Measurements from ENCODE around the gene EEFSEC. TPM values are rescaled to one million over a fixed set of nuclear protein-coding genes. Genes with fewer than 3 reads are reported as not detected.

EEFSEC gene
- total and polyA plus RNA-seq, 12 donors = 5.5 to 15.6 (median 10.4) TPM

DNA sequence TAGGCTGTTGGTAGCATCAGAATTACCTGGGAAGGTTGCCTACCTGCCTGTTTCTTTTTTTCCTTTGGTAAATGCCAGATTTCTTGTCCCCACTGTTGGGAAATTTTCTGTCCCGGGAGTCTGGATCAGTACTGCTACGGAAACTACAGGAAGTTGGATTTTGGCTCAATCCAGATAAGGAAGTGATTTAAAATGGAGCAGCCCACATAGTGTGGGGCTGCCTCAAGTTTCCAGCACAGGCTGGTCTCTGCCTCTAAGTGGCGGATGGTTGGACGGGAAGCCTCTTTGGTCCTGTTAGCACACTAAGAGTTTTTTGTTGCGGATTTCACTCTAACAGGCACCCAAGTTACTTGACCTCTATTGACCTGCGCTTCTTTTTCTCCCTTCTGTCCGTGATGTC, 54.7 kb downstream of the EEFSEC start:
- H3K9me3 ChIP-seq (replicated peaks in 1 of 3) = no peaks in the 10 kb centered on the region
- no peak overlapping the region for H3K27ac ChIP-seq
- H3K27me3 ChIP-seq = no peaks in the 10 kb centered on the region
- H3K4me3 ChIP-seq = no peak overlapping the region
- no peak for DNase-seq
- 87 to 88% (median 88%) methylated on average over 7 of the region's 7 CpGs for WGBS, 4 donors
- peaks cover 0 to 8% of the 10 kb centered on the region in 2 donors for H3K4me1 ChIP-seq (replicated peaks in 1 of 2)
- intact Hi-C loops (cut with DNase I) = no loop called here
- TF ChIP-seq POLR2A (IDR thresholded peaks at IDR 0.05) = no peak
- no peak for TF ChIP-seq CTCF (IDR thresholded peaks at IDR 0.05)
- H3K36me3 ChIP-seq (replicated peaks in 1 of 2) = no peaks in the 10 kb centered on the region

DNA sequence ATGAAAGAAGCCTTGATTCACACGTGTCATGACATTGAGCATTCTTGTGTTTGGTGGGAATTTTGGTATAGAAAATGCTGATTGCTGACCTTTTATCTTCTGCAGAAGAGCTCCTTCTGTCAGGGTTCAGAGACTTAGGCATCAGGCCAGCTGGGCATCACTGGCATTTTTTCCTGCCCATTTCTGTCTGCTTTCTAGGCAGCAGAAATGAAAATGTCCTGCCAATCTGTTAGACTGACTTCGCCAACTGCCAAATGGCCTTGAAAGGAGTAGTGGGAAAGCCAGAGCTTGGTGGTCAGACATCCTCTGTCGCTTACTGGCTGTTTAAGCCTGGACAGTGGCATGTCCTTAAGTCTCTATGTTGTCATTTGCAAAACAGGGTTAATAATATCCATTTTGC, 57.4 kb downstream of the EEFSEC start:
- H3K4me1 ChIP-seq (replicated peaks in 1 of 2) = peaks cover 0 to 8% of the 10 kb centered on the region in 2 donors
- peak in 1 of 7 donors; percentile 11 for DNase-seq
- no peaks in the 10 kb centered on the region for H3K9me3 ChIP-seq (replicated peaks in 1 of 3)
- no peak overlapping the region for H3K4me3 ChIP-seq
- TF ChIP-seq POLR2A (IDR thresholded peaks at IDR 0.05) (no peak), CTCF (IDR thresholded peaks at IDR 0.05) (no peak)
- no peaks in the 10 kb centered on the region for H3K36me3 ChIP-seq (replicated peaks in 1 of 2)
- 34 to 53% (median 46%) methylated on average over 3 of the region's 3 CpGs for WGBS, 4 donors
- H3K27me3 ChIP-seq = no peaks in the 10 kb centered on the region
- no peak overlapping the region for H3K27ac ChIP-seq
- intact Hi-C loops (cut with DNase I) = no loop called here

DNA sequence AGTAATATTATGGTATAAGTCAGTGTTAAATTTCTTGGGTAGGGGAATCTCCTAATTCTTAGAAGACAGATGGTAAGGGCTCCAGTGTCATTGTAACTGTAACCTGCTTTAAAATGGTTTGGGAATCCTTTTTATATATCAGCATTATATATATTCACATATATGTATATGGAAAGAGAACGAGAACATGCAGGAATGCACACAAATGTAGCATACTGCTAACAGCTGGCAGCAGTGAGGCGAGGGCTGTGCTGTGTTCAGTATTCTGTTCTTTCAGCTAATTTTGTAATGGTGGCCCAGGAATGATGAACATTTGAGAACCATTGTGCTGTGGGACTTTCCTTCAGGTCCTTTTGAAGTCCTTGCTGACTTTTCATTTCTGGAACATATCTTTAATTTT, 60.8 kb downstream of the EEFSEC start:
- no peaks in the 10 kb centered on the region for H3K36me3 ChIP-seq (replicated peaks in 1 of 2)
- DNase-seq = no peak
- TF ChIP-seq POLR2A (IDR thresholded peaks at IDR 0.05) (no peak), CTCF (IDR thresholded peaks at IDR 0.05) (no peak)
- H3K4me1 ChIP-seq (replicated peaks in 1 of 2) = peaks cover 0 to 8% of the 10 kb centered on the region in 2 donors
- 88 to 100% (median 98%) methylated on average over 2 of the region's 2 CpGs for WGBS, 4 donors
- intact Hi-C loops (cut with DNase I) = no loop called here
- H3K27me3 ChIP-seq = no peaks in the 10 kb centered on the region
- H3K4me3 ChIP-seq = no peak overlapping the region
- H3K9me3 ChIP-seq (replicated peaks in 1 of 3) = no peaks in the 10 kb centered on the region
- H3K27ac ChIP-seq = no peak overlapping the region

- intact Hi-C loops (cut with DNase I) = no loop called here
- H3K27me3 ChIP-seq = no peaks in the 10 kb centered on the region
- 91 to 100% (median 94%) methylated on average over 2 of the region's 2 CpGs for WGBS, 4 donors
- no peaks in the 10 kb centered on the region for H3K9me3 ChIP-seq (replicated peaks in 1 of 3)
- peaks cover 0 to 8% of the 10 kb centered on the region in 2 donors for H3K4me1 ChIP-seq (replicated peaks in 1 of 2)
- H3K36me3 ChIP-seq (replicated peaks in 1 of 2) = no peaks in the 10 kb centered on the region
- no peak for DNase-seq
- H3K27ac ChIP-seq = no peak overlapping the region
- H3K4me3 ChIP-seq = no peak overlapping the region
- no peak for TF ChIP-seq POLR2A (IDR thresholded peaks at IDR 0.05)
- no peak for TF ChIP-seq CTCF (IDR thresholded peaks at IDR 0.05)
Measured at GRCh38 chr3:128215290-128215689, 62.0 kb downstream of the EEFSEC start.

All from adrenal gland (tissue), 12 donors.